ENCODE measurements around the gene GPRC5C. TPM values are rescaled to one million over a fixed set of nuclear protein-coding genes. Genes with fewer than 3 reads are reported as not detected.

The GPRC5C gene
- total and polyA plus RNA-seq, 4 donors = 34.2 to 195 (median 119) TPM

GRCh38 chr17:74427763-74428153 lies 4.1 kb upstream of the GPRC5C start:
- Histone ChIP-seq H3K36me3 (ENCODE audit: control insufficient read depth in 4 of 4, insufficient read depth in 3 of 4, low read depth in 1 of 4, low read length in 3 of 4) (no peaks in the 10 kb centered on the region), H3K9ac (ENCODE audit: low read depth in 1 of 2, low read length in 2 of 2) (peak overlapping the region; percentile 27 to 62), H3K27me3 (ENCODE audit: control insufficient read depth in 4 of 4, insufficient read depth in 4 of 4, low read length in 3 of 4) (no peaks in the 10 kb centered on the region), H3K27ac (ENCODE audit: low read depth in 1 of 2, low read length in 2 of 2) (peak overlapping the region; percentile 84), H3K9me3 (ENCODE audit: control insufficient read depth in 4 of 4, low read length in 3 of 4) (no peaks in the 10 kb centered on the region), H3K4me3 (ENCODE audit: low read depth in 1 of 3, low read length in 3 of 3) (no peak overlapping the region), H3K4me1 (ENCODE audit: control insufficient read depth in 4 of 4, insufficient read depth in 4 of 4, low read length in 3 of 4) (peaks cover 12 to 41% (median 33%) of the 10 kb centered on the region in 4 donors)
- WGBS = 45% methylated on average over 6 of the region's 6 CpGs
- TF ChIP-seq GABPA (IDR thresholded peaks at IDR 0.05 in 1 of 2, conservative IDR thresholded peaks at IDR 0.05 in 1 of 2) (no peak), TAF1 (conservative IDR thresholded peaks at IDR 0.05) (no peak), MAX (IDR thresholded peaks at IDR 0.05) (no peak), ATF3 (IDR thresholded peaks at IDR 0.05) (no peak), FOXA1 (IDR thresholded peaks at IDR 0.05) (no peak), YY1 (IDR thresholded peaks at IDR 0.05) (no peak), HNF4G (IDR thresholded peaks at IDR 0.05) (no peak), REST (IDR thresholded peaks at IDR 0.05) (no peak), SP1 (IDR thresholded peaks at IDR 0.05) (no peak), RAD21 (IDR thresholded peaks at IDR 0.05) (no peak), EGR1 (IDR thresholded peaks at IDR 0.05; ENCODE audit: low read depth in 2 of 2) (no peak), CTCF (IDR thresholded peaks at IDR 0.05; ENCODE audit: low read depth, low read length, missing input control) (no peak), RXRA (IDR thresholded peaks at IDR 0.05) (no peak), JUND (IDR thresholded peaks at IDR 0.05) (no peak), HNF4A (conservative IDR thresholded peaks at IDR 0.05) (no peak), ZBTB33 (IDR thresholded peaks at IDR 0.05) (no peak), FOXA2 (IDR thresholded peaks at IDR 0.05) (no peak), NR2F2 (IDR thresholded peaks at IDR 0.05) (no peak)
- no peak for DNase-seq (ENCODE audit: low spot score)

Data from liver (tissue), 9 donors.